GM18873 (cell line): Measurements from ENCODE around the gene EVI5.
"Not testable (repeated sequence)": the region's sequence is repeated elsewhere in the genome, so short reads cannot be mapped to it uniquely, and the experiment has no call there.

Source experiments
- ATAC-seq: cut with Tn5 transposase; IDR thresholded peaks from one replicate; pipeline ENCODE4 v1.9.1; 2021; ENCODE audit warnings: mild to moderate bottlenecking, moderate library complexity, moderate number of reproducible peaks; ENCODE audit not compliant: unreplicated experiment, low FRiP score

The EVI5 gene

DNA sequence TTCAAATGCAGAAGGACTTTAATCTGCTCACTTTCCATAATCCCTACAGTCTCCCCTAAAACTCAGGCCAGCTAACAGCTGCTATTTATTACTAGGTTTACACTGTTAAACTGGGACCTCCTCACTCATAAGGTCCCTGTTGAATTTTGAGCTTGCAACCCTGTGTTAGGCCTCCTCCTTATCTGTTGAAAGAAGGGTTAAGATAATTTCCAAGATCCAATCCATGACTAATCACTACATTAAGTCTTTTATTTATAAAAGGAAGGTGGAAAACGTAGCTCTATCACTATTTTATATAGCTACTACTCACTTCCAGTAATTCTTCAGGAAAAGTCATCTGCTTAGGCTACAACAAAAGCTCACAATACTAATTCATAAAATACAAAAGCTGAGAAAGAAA, 79.5 kb downstream of the EVI5 start:
- no peak for ATAC-seq

- ATAC-seq = no peak
These were observed 83.8 kb downstream of the EVI5 start for GRCh38 chr1:92701147-92701546.

DNA sequence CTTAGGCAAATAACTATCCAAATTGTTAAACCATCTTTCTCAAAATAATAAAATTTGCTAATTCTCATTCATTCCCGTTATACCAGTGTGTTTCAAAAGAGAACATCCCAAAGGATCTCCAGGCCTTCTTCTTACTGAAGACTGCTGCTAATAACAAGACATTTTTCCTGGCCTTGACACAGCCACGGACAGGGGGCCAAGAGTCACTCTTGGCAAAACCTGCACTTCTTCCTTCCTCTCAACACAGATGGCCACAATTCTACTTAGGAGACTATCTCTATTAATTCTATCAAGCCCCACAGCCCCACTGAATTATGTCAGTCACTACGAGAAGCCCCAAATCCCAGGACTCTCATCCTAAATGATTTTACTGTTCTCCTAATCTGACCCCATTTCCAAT, 86.0 kb downstream of the EVI5 start:
- ATAC-seq = no peak

DNA sequence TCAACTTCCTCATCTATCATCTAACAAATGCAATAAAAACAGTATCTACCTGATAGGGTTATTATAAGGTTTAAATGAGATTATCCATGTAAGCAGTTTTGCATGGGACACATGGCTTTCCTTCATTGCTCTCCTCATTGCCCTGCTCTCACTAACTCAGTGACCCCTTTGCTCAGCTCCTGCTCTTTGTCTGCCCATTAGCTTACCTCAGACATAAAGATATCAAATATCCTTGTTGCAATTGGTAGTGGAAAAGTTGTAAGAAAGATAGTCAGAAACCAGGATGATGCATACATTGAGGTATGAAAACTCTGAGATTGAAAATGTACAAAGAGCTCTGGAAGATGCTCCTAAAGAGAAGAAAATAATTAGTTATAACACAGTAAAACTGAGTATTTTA, 89.8 kb downstream of the EVI5 start:
- no peak for ATAC-seq

- ATAC-seq = no peak
These were observed 93.0 kb downstream of the EVI5 start for GRCh38 chr1:92691925-92692324.

- ATAC-seq = no peak
These were observed 94.5 kb downstream of the EVI5 start for GRCh38 chr1:92690212-92690906.

- no peak for ATAC-seq
These were observed 104.9 kb downstream of the EVI5 start for GRCh38 chr1:92679980-92680379.

- ATAC-seq = no peak
These were observed 121.1 kb downstream of the EVI5 start for GRCh38 chr1:92663775-92664174.

DNA sequence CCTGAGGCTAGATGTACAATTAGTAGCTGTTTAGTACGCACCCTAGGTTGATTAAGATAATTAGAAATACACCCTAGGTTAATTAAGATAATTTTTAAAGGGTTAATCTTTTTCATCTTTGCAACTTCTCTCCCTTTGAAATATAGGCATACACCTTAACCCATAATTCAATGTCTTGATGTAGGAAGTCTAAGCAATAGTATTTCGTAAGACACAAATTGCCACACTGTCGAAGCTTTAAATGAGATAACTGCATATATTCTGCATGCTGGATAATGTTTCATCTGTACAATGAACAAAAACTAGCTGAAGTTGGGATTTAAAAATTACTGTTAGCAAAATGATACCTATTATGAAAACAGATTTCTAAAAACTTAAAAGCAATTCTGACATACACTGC, 122.9 kb downstream of the EVI5 start:
- no peak for ATAC-seq

DNA sequence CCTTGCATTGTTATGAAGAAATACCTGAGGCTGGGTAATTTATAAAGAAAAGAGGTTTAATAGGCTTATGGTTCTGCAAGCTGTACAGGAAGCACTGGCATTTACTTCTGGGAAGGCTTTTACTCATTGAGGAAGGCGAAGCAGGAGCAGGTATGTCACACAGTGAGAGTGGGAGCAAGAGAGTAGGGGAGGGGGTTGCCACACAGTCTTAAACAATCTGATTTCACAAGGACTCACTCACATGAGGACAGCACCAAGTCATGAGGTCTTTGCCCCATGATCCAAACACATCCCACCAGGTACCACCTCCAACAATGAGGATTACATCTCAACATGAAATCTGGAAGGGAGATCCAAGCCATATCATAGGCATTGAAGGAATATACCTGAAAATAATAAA, 127.2 kb downstream of the EVI5 start:
- ATAC-seq = no peak

DNA sequence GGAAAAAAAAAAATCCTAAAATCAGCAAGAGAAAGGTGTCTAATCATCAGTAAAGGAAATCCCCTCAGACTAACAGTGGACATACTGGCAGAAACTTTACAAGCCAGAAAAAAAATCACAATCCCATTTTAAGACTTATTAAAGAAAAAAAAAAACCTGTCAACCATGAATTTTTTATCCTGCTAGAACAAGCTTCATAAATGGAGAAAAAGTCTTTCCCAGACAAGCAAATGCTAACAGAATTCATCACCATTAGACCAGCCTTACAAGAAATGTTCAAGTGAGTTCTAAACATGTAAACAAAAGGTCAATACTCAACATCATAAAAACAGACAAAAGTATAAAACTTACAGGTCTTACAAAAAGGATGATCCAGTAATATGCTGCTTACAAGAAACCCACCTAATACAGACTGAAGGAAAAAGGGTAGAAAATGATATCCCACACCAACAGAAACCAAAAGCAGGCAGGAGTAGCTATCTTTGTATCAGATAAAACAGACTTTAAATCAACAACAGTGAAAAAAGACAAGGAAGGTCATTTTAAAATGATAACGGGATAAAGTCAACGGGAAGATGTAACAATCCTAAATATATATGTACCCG, 129.6 kb downstream of the EVI5 start:
- ATAC-seq = no peak

DNA sequence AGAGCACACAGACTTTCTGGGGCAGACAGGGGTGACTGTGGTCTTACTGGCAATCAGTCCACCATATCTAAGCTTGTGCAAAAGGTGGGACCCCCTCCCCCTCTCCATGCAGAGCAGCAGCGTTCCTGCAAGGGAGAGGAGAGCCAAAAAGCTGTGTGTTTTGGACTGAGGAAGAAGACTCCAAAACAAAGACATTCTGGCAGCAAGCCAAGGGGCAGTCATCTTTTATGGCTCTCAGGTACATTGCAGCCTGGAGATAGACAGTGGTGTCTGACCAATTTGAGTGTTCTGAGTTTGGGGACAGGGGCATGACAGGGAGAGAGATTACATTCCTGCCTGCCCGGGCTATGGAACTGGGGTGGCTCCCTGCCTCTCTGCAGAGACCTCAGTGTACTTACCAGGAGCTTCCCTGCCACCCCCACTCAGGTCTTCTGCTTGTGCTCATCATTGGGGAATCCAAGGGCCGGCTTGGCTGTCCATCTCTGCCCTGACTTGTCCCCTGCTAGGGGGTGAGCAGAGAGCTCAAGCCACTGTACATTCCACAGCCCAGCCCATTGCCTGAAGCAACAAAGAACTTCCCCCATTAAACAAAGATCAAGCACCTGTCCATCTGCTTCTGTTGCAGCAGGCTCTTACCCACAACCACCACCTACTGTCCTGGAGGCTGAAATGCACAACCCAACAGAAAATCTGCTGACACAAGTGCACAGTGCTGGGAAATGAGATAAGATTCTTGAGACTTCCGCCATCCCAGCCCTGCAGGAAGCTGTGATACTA, 131.1 kb downstream of the EVI5 start:
- no peak for ATAC-seq

DNA sequence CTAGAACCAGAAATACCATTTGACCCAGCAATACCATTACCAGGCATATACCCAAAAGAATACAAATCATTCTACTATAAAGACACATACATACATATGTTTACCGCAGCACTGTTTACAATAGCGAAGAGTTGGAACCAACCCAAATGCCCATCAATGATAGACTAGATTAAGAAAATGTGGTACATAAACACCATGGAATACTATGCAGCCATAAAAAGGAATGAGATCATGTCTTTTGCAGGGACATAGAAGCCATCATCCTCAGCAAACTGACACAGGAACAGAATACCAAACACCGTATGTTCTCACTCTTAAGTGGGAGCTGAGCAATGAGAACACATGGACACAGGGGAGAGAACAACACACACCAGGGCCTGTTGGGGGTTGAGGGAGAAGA, 144.2 kb downstream of the EVI5 start:
- not testable (repeated sequence) for ATAC-seq

GRCh38 chr1:92638498-92638897, 146.4 kb downstream of the EVI5 start:
- ATAC-seq = no peak

- not testable (repeated sequence) for ATAC-seq
These were observed 149.7 kb downstream of the EVI5 start for GRCh38 chr1:92635203-92635602.

GRCh38 chr1:92623187-92623778, 161.6 kb downstream of the EVI5 start:
- ATAC-seq = no peak

DNA sequence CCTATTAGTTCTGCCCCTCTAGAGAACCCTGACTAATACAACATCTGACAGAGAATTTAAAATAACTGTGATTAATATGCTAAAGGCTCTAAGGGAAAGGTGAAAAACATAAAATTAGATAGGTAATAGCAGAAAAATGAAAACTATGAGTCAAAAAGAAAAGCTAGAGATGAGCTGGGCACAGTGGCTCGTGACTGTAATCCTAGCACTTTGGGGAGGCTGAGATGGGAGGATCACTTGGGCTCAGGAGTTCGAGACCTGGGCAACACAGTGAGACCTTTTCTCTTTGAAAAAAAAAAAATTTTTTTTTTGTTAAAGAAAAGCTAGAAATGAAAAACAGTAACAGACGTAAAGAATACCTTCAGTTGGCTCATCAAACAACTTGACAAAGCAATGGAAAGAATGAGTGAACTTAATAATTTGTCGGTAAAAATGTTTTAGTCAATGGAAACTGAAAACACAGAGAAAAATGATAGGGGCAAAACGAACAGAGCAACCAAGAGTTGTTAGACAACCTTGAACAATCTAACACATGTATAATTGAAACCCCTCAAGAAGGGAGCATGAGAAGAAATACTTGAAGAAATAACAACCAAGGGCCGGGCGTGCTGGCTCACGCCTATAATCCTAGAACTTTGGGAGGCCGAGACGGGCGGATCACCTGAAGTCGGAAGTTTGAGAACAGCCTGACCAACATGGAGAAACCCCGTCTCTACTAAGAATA, 165.3 kb downstream of the EVI5 start:
- no peak for ATAC-seq

- ATAC-seq = no peak
These were observed 183.9 kb downstream of the EVI5 start for GRCh38 chr1:92601044-92601443.

DNA sequence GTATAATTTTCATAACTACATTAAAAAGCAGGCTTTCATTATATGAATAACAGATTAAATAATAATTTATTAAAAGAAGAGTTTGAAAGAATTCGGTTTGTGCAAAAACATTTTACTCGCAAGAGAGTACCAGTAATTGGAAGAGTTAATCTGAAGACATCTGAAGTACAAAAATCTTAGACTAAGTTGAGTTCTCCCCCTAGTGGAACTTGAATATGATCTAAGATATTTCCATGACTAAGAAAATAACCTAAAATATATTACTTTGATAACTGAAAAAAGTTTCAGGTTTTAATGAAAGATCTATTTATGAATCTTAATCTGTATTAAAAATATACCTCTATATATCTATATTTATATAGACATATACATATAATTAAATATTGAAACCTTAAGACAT, 185.7 kb downstream of the EVI5 start:
- no peak for ATAC-seq

DNA sequence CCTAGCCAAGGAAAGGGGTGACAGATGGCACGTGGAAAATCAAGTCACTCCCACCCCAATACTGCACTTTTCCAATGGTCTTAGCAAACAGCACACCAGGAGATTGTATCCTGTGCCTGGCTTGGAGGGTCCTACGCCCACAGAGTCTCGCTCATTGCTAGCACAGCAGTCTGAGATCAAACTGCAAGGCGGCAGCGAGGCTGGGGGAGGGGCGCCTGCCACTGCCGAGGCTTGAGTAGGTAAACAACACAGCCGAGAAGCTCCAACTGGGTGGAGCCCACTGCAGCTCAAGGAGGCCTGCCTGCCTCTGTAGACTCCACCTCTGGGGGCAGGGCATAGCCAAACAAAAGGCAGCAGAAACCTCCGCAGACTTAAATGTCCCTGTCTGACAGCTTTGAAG, 195.5 kb downstream of the EVI5 start:
- ATAC-seq = not testable (repeated sequence)

DNA sequence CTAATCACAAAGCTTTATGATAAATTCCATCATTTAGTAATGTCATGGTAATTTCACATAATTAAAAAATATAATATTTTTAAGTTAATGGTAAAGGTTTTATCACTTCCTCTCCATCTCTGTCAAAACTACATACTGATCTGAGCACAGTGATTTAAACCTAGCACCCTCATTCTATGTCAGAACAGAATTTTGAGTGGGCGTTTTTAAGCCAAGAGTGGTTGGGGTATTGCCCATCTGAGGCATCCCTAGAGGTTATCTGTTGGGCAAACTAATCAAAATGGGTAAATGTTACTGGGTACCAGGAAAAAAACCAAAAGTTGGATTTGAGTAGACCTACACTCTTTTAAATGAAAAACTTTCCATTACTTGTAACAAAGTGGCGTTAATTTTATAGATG, 197.5 kb downstream of the EVI5 start:
- ATAC-seq = no peak
